ENCODE data around the gene KCNK15. TPM values are rescaled to one million over a fixed set of nuclear protein-coding genes. Genes with fewer than 3 reads are reported as not detected.
A peak's percentile ranks its signal among the peaks of the same experiment; 100 is the strongest.

KCNK15 gene
- total and polyA plus RNA-seq, 9 of the 15 experiments (the other 6 are each of a cell fraction or from before 2014, with no cell fraction given): 0.03 to 0.30 (median 0.17) TPM; not detected in 5

DNA sequence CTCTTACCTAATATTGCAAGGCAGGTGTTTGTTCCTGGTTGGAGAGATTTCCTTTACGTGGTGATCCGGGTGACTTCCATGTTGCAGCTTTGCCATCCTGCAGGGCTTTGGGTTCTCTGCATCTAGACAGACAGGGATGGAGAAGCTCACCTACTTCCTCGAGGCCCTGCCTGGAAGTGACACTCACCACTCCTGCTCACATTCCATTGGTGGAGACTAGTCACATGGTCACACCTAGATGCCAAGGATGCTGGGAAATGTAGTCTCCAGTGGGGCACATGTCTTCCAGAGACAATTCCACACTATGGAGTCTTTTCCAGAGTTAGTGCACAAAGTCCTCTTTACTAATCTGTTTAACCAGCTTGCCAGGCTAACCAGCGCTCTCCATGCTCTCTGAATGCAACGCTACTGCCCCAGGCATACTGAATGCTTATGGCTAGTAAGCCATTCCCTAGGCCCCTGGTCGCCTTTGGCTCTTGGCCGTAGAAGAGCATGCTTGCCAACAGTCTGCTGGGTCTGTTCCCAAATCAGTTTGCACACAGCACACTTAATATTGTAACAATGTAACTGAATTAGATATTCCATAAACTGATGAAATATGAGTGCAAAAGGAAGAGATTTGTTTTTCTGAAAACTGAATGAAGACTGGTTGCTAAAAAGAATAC, 6.7 kb upstream of the KCNK15 start (continued):
- TF ChIP-seq, protein P1, sequence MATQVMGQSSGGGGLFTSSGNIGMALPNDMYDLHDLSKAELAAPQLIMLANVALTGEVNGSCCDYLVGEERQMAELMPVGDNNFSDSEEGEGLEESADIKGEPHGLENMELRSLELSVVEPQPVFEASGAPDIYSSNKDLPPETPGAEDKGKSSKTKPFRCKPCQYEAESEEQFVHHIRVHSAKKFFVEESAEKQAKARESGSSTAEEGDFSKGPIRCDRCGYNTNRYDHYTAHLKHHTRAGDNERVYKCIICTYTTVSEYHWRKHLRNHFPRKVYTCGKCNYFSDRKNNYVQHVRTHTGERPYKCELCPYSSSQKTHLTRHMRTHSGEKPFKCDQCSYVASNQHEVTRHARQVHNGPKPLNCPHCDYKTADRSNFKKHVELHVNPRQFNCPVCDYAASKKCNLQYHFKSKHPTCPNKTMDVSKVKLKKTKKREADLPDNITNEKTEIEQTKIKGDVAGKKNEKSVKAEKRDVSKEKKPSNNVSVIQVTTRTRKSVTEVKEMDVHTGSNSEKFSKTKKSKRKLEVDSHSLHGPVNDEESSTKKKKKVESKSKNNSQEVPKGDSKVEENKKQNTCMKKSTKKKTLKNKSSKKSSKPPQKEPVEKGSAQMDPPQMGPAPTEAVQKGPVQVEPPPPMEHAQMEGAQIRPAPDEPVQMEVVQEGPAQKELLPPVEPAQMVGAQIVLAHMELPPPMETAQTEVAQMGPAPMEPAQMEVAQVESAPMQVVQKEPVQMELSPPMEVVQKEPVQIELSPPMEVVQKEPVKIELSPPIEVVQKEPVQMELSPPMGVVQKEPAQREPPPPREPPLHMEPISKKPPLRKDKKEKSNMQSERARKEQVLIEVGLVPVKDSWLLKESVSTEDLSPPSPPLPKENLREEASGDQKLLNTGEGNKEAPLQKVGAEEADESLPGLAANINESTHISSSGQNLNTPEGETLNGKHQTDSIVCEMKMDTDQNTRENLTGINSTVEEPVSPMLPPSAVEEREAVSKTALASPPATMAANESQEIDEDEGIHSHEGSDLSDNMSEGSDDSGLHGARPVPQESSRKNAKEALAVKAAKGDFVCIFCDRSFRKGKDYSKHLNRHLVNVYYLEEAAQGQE (IDR thresholded peaks at IDR 0.05; ENCODE audit: borderline replicate concordance): peak; percentile 52; the same call in 1 of the 2 replicates
- TF ChIP-seq, protein P1 (CRISPR knock-in tag; IDR thresholded peaks at IDR 0.05; ENCODE audit: low read depth): no peak
- TF ChIP-seq ZC3H11A (IDR thresholded peaks at IDR 0.05; ENCODE audit: low read depth, low read length): no peak
- TF ChIP-seq, protein P2, sequence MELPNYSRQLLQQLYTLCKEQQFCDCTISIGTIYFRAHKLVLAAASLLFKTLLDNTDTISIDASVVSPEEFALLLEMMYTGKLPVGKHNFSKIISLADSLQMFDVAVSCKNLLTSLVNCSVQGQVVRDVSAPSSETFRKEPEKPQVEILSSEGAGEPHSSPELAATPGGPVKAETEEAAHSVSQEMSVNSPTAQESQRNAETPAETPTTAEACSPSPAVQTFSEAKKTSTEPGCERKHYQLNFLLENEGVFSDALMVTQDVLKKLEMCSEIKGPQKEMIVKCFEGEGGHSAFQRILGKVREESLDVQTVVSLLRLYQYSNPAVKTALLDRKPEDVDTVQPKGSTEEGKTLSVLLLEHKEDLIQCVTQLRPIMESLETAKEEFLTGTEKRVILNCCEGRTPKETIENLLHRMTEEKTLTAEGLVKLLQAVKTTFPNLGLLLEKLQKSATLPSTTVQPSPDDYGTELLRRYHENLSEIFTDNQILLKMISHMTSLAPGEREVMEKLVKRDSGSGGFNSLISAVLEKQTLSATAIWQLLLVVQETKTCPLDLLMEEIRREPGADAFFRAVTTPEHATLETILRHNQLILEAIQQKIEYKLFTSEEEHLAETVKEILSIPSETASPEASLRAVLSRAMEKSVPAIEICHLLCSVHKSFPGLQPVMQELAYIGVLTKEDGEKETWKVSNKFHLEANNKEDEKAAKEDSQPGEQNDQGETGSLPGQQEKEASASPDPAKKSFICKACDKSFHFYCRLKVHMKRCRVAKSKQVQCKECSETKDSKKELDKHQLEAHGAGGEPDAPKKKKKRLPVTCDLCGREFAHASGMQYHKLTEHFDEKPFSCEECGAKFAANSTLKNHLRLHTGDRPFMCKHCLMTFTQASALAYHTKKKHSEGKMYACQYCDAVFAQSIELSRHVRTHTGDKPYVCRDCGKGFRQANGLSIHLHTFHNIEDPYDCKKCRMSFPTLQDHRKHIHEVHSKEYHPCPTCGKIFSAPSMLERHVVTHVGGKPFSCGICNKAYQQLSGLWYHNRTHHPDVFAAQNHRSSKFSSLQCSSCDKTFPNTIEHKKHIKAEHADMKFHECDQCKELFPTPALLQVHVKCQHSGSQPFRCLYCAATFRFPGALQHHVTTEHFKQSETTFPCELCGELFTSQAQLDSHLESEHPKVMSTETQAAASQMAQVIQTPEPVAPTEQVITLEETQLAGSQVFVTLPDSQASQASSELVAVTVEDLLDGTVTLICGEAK (IDR thresholded peaks at IDR 0.05): no peak
- TF ChIP-seq, protein P2 (CRISPR knock-in tag; IDR thresholded peaks at IDR 0.05): no peak
- TF ChIP-seq ZNF431 (CRISPR knock-in tag; IDR thresholded peaks at IDR 0.05): no peak
- no peak for TF ChIP-seq PHF21A (IDR thresholded peaks at IDR 0.05; ENCODE audit: borderline replicate concordance, low read depth)
- TF ChIP-seq GABPB1 (CRISPR knock-in tag; IDR thresholded peaks at IDR 0.05): no peak
- no peak for TF ChIP-seq YY1 (IDR thresholded peaks at IDR 0.05; ENCODE audit: borderline replicate concordance in 1 of 3, control insufficient read depth in 1 of 3, extremely low read depth in 1 of 3, insufficient read depth in 3 of 3, insufficient read length in 1 of 3, insufficient replicate concordance in 2 of 3, low read depth in 1 of 3, low read length in 2 of 3)
- no peak for TF ChIP-seq CAMTA2 (CRISPR knock-in tag; conservative IDR thresholded peaks at IDR 0.05)
